Spleen (tissue), 7 donors: Measurements from ENCODE around the gene PGLYRP2.

Experiments
- CTCF ChIP-seq, 11 experiments: fragments of 200-600 bp in 7 of 11; fragments of 450-650 bp in 4 of 11; sonication (generic) in 4 of 11; IDR thresholded peaks in 8 of 11; conservative IDR thresholded peaks in 3 of 11; 1 replicate in 7 of 11; 2 replicates in 4 of 11; pipeline versions ENCODE4 v1.4.0 to v1.8.0; 2016 to 2021; ENCODE audit warnings: antibody characterized with exemption in 11 of 11, inconsistent platforms in 4 of 11, mild to moderate bottlenecking in 1 of 11
- POLR2AphosphoS5 ChIP-seq, 3 donors: sonication (generic); formaldehyde crosslinking; IDR thresholded peaks; one replicate each; pipeline ENCODE4 v1.5.1; 2017; ENCODE audit warnings: antibody characterized with exemption in 3 of 3
- donor health status: DM: no; HTN: no; CAD: no; lungs with moderate emphysema.
- donor health status: DM: no; HTN: no; CAD: no.
- donor health status: DM: no; HTN: no; CAD: no.

GRCh38 chr19:15443325-15443724 lies 36.0 kb downstream of the PGLYRP2 start:
- TF ChIP-seq POLR2AphosphoS5 (IDR thresholded peaks at IDR 0.05): no peak
- no peak for TF ChIP-seq CTCF (IDR thresholded peaks at IDR 0.05 in 8 of 11, conservative IDR thresholded peaks at IDR 0.05 in 3 of 11)
